Measurements from ENCODE around the gene AREL1. TPM values are rescaled to one million over a fixed set of nuclear protein-coding genes. Genes with fewer than 3 reads are reported as not detected.

AREL1 gene
- total RNA-seq, 4 donors from 2014 or later: 23.3 to 35.5 (median 24.2) TPM

- no peak for TF ChIP-seq CTCF (IDR thresholded peaks at IDR 0.05; ENCODE audit: low read depth)
Observed at GRCh38 chr14:74615735-74616134, 97.1 kb downstream of the AREL1 start.

GRCh38 chr14:74614508-74615495 is 98.1 kb downstream of the AREL1 start:
- TF ChIP-seq CTCF (IDR thresholded peaks at IDR 0.05; ENCODE audit: low read depth): no peak

- TF ChIP-seq CTCF (IDR thresholded peaks at IDR 0.05; ENCODE audit: low read depth): no peak
Observed at GRCh38 chr14:74613211-74613914, 99.5 kb downstream of the AREL1 start.

- no peak for TF ChIP-seq CTCF (IDR thresholded peaks at IDR 0.05; ENCODE audit: low read depth)
Observed at GRCh38 chr14:74612350-74613021, 100.4 kb downstream of the AREL1 start.

GRCh38 chr14:74611650-74612349 is 101.1 kb downstream of the AREL1 start, which contains the start of gene LTBP2:
LTBP2 (minus strand) TSS chr14:74612237; CDS start chr14:74611944, 293 bp downstream.
- no peak for TF ChIP-seq CTCF (IDR thresholded peaks at IDR 0.05; ENCODE audit: low read depth)

Small RNAs within 50 kb of the gene (small RNA-seq; reads per million reads assigned to genes)
- not detected for gene RF00409

Other genes with a start within 250 kb of the AREL1 start
- 1,000 to 10,000 TPM in 1 of 4 donors, 100 to 1,000 TPM in 3; 207 to 1,333 (median 451) TPM for gene NPC2, start 219.8 kb downstream of the AREL1 start, total RNA-seq
- 10 to 100 TPM; 10.3 to 19.4 (median 10.8) TPM for gene ISCA2, start 219.3 kb downstream of the AREL1 start, total RNA-seq
- 100 to 1,000 TPM in 1 of 4 donors, 10 to 100 TPM in 3; 39.6 to 109 (median 64.3) TPM for gene LTBP2, start 100.8 kb downstream of the AREL1 start, total RNA-seq
- gene FCF1, start 64 bp upstream of the AREL1 start, total RNA-seq: 10 to 100 TPM; 24.3 to 45.0 (median 31.2) TPM
- gene YLPM1, start 50.2 kb upstream of the AREL1 start, total RNA-seq: 10 to 100 TPM; 44.2 to 61.6 (median 50.6) TPM
- gene PROX2, start 163.1 kb upstream of the AREL1 start, total RNA-seq: not detected
- 100 to 1,000 TPM in 2 of 4 donors, 10 to 100 TPM in 2; 91.8 to 152 (median 109) TPM for gene DLST, start 168.8 kb upstream of the AREL1 start, total RNA-seq
- 10 to 100 TPM in 1 of 4 donors, 1 to 10 TPM in 3; 1.1 to 13.6 (median 3.7) TPM for gene RPS6KL1, start 210.2 kb upstream of the AREL1 start, total RNA-seq
- 1 to 10 TPM in 3 of 4 donors, under 1 TPM in 1; 0.68 to 3.5 (median 2.4) TPM for gene PGF, start 242.5 kb upstream of the AREL1 start, total RNA-seq

All from subcutaneous adipose tissue (tissue), 4 donors.